GF-D8 (cell line): ENCODE data around the gene AHNAK.
"Not testable (repeated sequence)": the region's sequence is repeated elsewhere in the genome, so short reads cannot be mapped to it uniquely, and the experiment has no call there.

Experiments used
- DNase-seq: peaks from one replicate; lab custom pipeline; 2025; lab: John Stamatoyannopoulos, UW

AHNAK gene

GRCh38 chr11:62461740-62462507 is 84.7 kb downstream of the AHNAK start:
- DNase-seq = no peak

GRCh38 chr11:62459080-62459479 is 87.5 kb downstream of the AHNAK start:
- DNase-seq = no peak

GRCh38 chr11:62458212-62459002 is 88.2 kb downstream of the AHNAK start:
- no peak for DNase-seq

GRCh38 chr11:62457478-62457877 is 89.1 kb downstream of the AHNAK start:
- no peak for DNase-seq

GRCh38 chr11:62456630-62457029 is 90.0 kb downstream of the AHNAK start:
- no peak for DNase-seq

GRCh38 chr11:62452839-62453468 is 93.7 kb downstream of the AHNAK start:
- no peak for DNase-seq

GRCh38 chr11:62452261-62452660 is 94.3 kb downstream of the AHNAK start:
- DNase-seq = no peak

GRCh38 chr11:62451241-62451621 is 95.4 kb downstream of the AHNAK start:
- no peak for DNase-seq

- no peak for DNase-seq
Observed at GRCh38 chr11:62450543-62451240, 95.9 kb downstream of the AHNAK start.

GRCh38 chr11:62449912-62450311 is 96.7 kb downstream of the AHNAK start:
- DNase-seq = not testable (repeated sequence)

GRCh38 chr11:62449451-62449851 is 97.2 kb downstream of the AHNAK start:
- DNase-seq = no peak

GRCh38 chr11:62446091-62446490 is 100.5 kb downstream of the AHNAK start:
- DNase-seq = no peak

GRCh38 chr11:62445314-62445740 is 101.3 kb downstream of the AHNAK start:
- no peak for DNase-seq

GRCh38 chr11:62444835-62445234 is 101.8 kb downstream of the AHNAK start:
- DNase-seq = no peak

- no peak for DNase-seq
Observed at GRCh38 chr11:62444236-62444833, 102.3 kb downstream of the AHNAK start.

GRCh38 chr11:62443390-62444235 is 103.0 kb downstream of the AHNAK start:
- DNase-seq = no peak

- no peak for DNase-seq
Observed at GRCh38 chr11:62439785-62440602, 106.6 kb downstream of the AHNAK start.

- DNase-seq = no peak
Observed at GRCh38 chr11:62438641-62439040, 108.0 kb downstream of the AHNAK start.

GRCh38 chr11:62437616-62438015 is 109.0 kb downstream of the AHNAK start:
- DNase-seq = no peak
